ENCODE data around the gene P2RY12. TPM values are rescaled to one million over a fixed set of nuclear protein-coding genes. Genes with fewer than 3 reads are reported as not detected.

P2RY12 gene
- total and polyA plus RNA-seq, 2 of the 8 experiments (the other 6 are each of a cell fraction or from before 2014, with no cell fraction given), result not detected

- Histone ChIP-seq H4K5ac (ENCODE audit: insufficient read length, low read depth, low read length) (no peak overlapping the region), H2BK5ac (ENCODE audit: low read depth, low read length) (no peak overlapping the region), H3K36me3 (ENCODE audit: control insufficient read depth in 2 of 4, insufficient read depth in 4 of 4, low read length in 3 of 4) (peaks cover 0 to 8% (median 0%) of the 10 kb centered on the region in 4 experiments; a peak in 2 of 8 replicates), H3K23me2 (ENCODE audit: low read depth, low read length) (no peaks in the 10 kb centered on the region), H4K20me1 (replicated peaks in 1 of 2; ENCODE audit: control insufficient read depth in 1 of 2, insufficient read depth in 2 of 2, low read length in 2 of 2) (no peaks in the 10 kb centered on the region), H2BK12ac (ENCODE audit: low read depth, low read length) (no peak overlapping the region), H3K14ac (ENCODE audit: insufficient read length) (no peak overlapping the region), H3K79me2 (ENCODE audit: control insufficient read depth in 1 of 2, insufficient read depth in 2 of 2, low read length in 2 of 2) (no peaks in the 10 kb centered on the region), H3K27ac (ENCODE audit: low read depth, low read length) (no peak overlapping the region), H3K27me3 (replicated peaks in 1 of 4; ENCODE audit: control insufficient read depth in 3 of 4, extremely low read depth in 1 of 4, insufficient read depth in 3 of 4, low read length in 3 of 4) (no peaks in the 10 kb centered on the region), H3K9ac (replicated peaks in 1 of 4; ENCODE audit: extremely low read depth in 1 of 4, low read depth in 3 of 4, low read length in 3 of 4) (no peak overlapping the region), H2BK20ac (ENCODE audit: low read length) (no peak overlapping the region), H3K18ac (ENCODE audit: extremely low read depth, low read length) (no peak overlapping the region), H3K4me2 (ENCODE audit: insufficient read depth in 1 of 2, low read depth in 2 of 2, low read length in 2 of 2) (no peak overlapping the region), H2AFZ (ENCODE audit: low read length) (no peak overlapping the region), H3K56ac (replicated peaks; ENCODE audit: insufficient read length, low read depth, low read length) (no peak overlapping the region), H3K9me3 (ENCODE audit: insufficient read depth in 2 of 2, low read depth in 1 of 2, low read length in 1 of 2) (no peaks in the 10 kb centered on the region), H3K4me3 (ENCODE audit: extremely low read depth in 1 of 4, insufficient read depth in 2 of 4, low read depth in 3 of 4, low read length in 4 of 4) (no peak overlapping the region), H4K8ac (ENCODE audit: extremely low read depth, insufficient read depth, low read length) (no peak overlapping the region), H3K4me1 (replicated peaks in 1 of 4; ENCODE audit: control insufficient read depth in 3 of 4, insufficient read depth in 4 of 4, low read length in 3 of 4) (peaks cover 4 to 7% (median 6%) of the 10 kb centered on the region in 4 experiments), H2AK5ac (ENCODE audit: low read depth, low read length) (no peak overlapping the region), H3K4ac (replicated peaks; ENCODE audit: insufficient read length, low read depth, low read length) (no peak overlapping the region), H2BK120ac (replicated peaks; ENCODE audit: low read depth, low read length) (no peak overlapping the region), H3K23ac (ENCODE audit: insufficient read length) (no peak overlapping the region), H2BK15ac (ENCODE audit: low read length) (no peak overlapping the region), H4K91ac (replicated peaks; ENCODE audit: insufficient read length, low read length) (no peak overlapping the region), H3K79me1 (ENCODE audit: low read depth, low read length) (no peaks in the 10 kb centered on the region)
- POLR2A ChIA-PET (ENCODE audit: partially characterized antibody), result interaction anchor here (0.6 kb wide), 2 partner anchors 21 to 901 kb away, joined by 3 read pairs; no protein-coding TSS in a partner anchor
- no peak for FAIRE-seq
- WGBS, 2 experiments (ENCODE audit: extremely low coverage in 1 of 2, insufficient coverage in 1 of 2, insufficient read length in 1 of 2, insufficient replicate concordance in 2 of 2, low coverage in 1 of 2, low lambda C conversion rate in 2 of 2, missing lambda C conversion rate in 1 of 2), result 79% methylated on average over 5 of the region's 5 CpGs; no CpG with 5 or more reads in 1 of the 2 experiments
- DNase-seq (ENCODE audit: low read depth in 1 of 2, low spot score in 2 of 2), result no peak
- CTCF ChIA-PET (ENCODE audit: partially characterized antibody), result interaction anchor here (0.8 to 4.3 kb wide), 9 partner anchors 11 to 231 kb away, joined by 3 to 20 read pairs (median 4); no protein-coding TSS in a partner anchor
- TF ChIP-seq ATF2 (IDR thresholded peaks at IDR 0.05; ENCODE audit: low read length), result no peak
- TF ChIP-seq GABPA (IDR thresholded peaks at IDR 0.05; ENCODE audit: borderline replicate concordance, insufficient read depth, low read length), result no peak
- no peak for TF ChIP-seq GTF2F1 (IDR thresholded peaks at IDR 0.05; ENCODE audit: borderline replicate concordance, low read depth, low read length)
- no peak for TF ChIP-seq RNF2 (IDR thresholded peaks at IDR 0.05; ENCODE audit: borderline replicate concordance, low read depth, low read length, missing control alignments, poor library complexity, severe bottlenecking)
- no peak for TF ChIP-seq CHD1 (IDR thresholded peaks at IDR 0.05; ENCODE audit: low read depth, low read length)
- no peak for TF ChIP-seq POU5F1 (IDR thresholded peaks at IDR 0.05; ENCODE audit: low read depth, low read length)
- TF ChIP-seq FOSL1 (IDR thresholded peaks at IDR 0.05; ENCODE audit: insufficient read depth, low read depth, low read length), result no peak
- TF ChIP-seq POLR2AphosphoS5 (IDR thresholded peaks at IDR 0.05; ENCODE audit: low read depth, low read length), result no peak
- TF ChIP-seq RFX5 (IDR thresholded peaks at IDR 0.05; ENCODE audit: borderline replicate concordance, low read depth, low read length), result no peak
- no peak for TF ChIP-seq RXRA (IDR thresholded peaks at IDR 0.05; ENCODE audit: insufficient read depth, low read depth, low read length)
- TF ChIP-seq MAFK (IDR thresholded peaks at IDR 0.05; ENCODE audit: low read depth, low read length), result no peak
- TF ChIP-seq TCF12 (IDR thresholded peaks at IDR 0.05; ENCODE audit: low read depth, low read length), result no peak
- TF ChIP-seq SRF (IDR thresholded peaks at IDR 0.05; ENCODE audit: low read depth, low read length), result no peak
Observed at GRCh38 chr3:151398895-151399294, 14.3 kb upstream of the P2RY12 start.

Data from H1 (cell line).